C4-2B (cell line): ENCODE results near the gene USH2A.

Experiments used
- H3K27ac ChIP-seq: fragments of 450-650 bp; 2 replicates; pipeline ENCODE4 v1.5.1; 2017
- CTCF ChIP-seq: fragments of 450-650 bp; conservative IDR thresholded peaks from 2 replicates; pipeline ENCODE4 v1.5.1; 2017; ENCODE audit warnings: mild to moderate bottlenecking
- ZFX ChIP-seq: fragments of 450-650 bp; IDR thresholded peaks from 2 replicates; pipeline ENCODE4 v1.6.1; 2017

The USH2A gene

GRCh38 chr1:215719552-215719951 lies 703.7 kb downstream of the USH2A start:
- no peak overlapping the region for H3K27ac ChIP-seq
- TF ChIP-seq CTCF = no peak
- TF ChIP-seq ZFX = no peak

GRCh38 chr1:215718575-215719287 lies 704.5 kb downstream of the USH2A start:
- TF ChIP-seq ZFX (no peak), CTCF (no peak)
- H3K27ac ChIP-seq = no peak overlapping the region

- no peak for TF ChIP-seq ZFX
- no peak for TF ChIP-seq CTCF
- H3K27ac ChIP-seq = no peak overlapping the region
Measured at GRCh38 chr1:215717677-215718426, 705.4 kb downstream of the USH2A start.

- no peak for TF ChIP-seq CTCF
- no peak for TF ChIP-seq ZFX
- H3K27ac ChIP-seq = no peak overlapping the region
Measured at GRCh38 chr1:215710899-215711225, 712.4 kb downstream of the USH2A start.

- TF ChIP-seq CTCF (peak; percentile 89), ZFX (no peak)
Measured at GRCh38 chr1:215710036-215710898, 713.0 kb downstream of the USH2A start.

GRCh38 chr1:215704089-215704860 lies 719.0 kb downstream of the USH2A start:
- no peak overlapping the region for H3K27ac ChIP-seq
- TF ChIP-seq ZFX (no peak), CTCF (no peak)

More at GRCh38 chr1:215710036-215710898, 713.0 kb downstream of the USH2A start:
- no peak overlapping the region for H3K27ac ChIP-seq
